Brain microvascular endothelial cell (primary cell): ENCODE results near the gene HOMER3.

Source experiments
- DNase-seq: peaks from one replicate; pipeline ENCODE4 v3.0.0-alpha.2; 2020
- H3K27ac ChIP-seq: fragments of 250-450 bp; sonication (Bioruptor Pico); 2 replicates; pipeline ENCODE4 v1.5.1; 2020; ENCODE audit warnings: mild to moderate bottlenecking, moderate library complexity
- H3K27me3 ChIP-seq: fragments of 250-450 bp; sonication (Bioruptor Pico); replicated peaks from 2 replicates; pipeline ENCODE4 v1.5.1; 2020; ENCODE audit warnings: mild to moderate bottlenecking
- H3K36me3 ChIP-seq: fragments of 250-450 bp; sonication (Bioruptor Pico); replicated peaks from 2 replicates; pipeline ENCODE4 v1.5.1; 2020; ENCODE audit warnings: mild to moderate bottlenecking
- H3K4me3 ChIP-seq: 2 replicates; pipeline ENCODE4 v1.5.1; 2011; ENCODE audit warnings: low read depth, mild to moderate bottlenecking, control low read depth, low read length, moderate library complexity
- CTCF ChIP-seq: IDR thresholded peaks from 2 replicates; pipeline ENCODE4 v1.5.1; 2011; ENCODE audit warnings: low read depth, mild to moderate bottlenecking, moderate library complexity, low read length, control low read depth, inconsistent platforms; ENCODE audit errors: missing control alignments
- in situ Hi-C: cut with HindIII; loops from 2 replicates; pipeline ENCODE4 v1.10.0; 2017; ENCODE audit warnings: low sequenced_read_pairs, low pct_ligation_motif_present

The HOMER3 gene

DNA sequence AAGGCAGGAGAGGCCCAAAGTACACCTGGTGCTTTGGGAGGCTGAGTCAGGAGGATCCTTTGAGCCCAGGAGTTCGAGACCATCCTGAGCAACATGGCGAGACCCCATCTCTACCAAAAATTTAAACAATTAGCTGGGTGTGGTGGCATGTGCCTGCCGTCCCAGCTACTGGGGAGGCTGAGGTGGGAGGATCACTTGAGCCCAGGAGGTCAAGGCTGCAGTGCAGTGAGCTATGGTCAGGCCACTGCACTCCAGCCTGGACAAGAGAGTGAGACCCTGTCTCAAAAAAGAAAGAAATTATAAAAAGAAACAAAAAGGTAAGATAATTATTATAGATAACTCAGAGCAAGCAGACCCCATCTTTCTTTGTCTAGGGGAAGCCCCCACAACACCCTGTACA, 1.9 kb downstream of the HOMER3 start:
- no peak overlapping the region for H3K4me3 ChIP-seq
- DNase-seq: no peak
- in situ Hi-C loops: no loop called here

DNA sequence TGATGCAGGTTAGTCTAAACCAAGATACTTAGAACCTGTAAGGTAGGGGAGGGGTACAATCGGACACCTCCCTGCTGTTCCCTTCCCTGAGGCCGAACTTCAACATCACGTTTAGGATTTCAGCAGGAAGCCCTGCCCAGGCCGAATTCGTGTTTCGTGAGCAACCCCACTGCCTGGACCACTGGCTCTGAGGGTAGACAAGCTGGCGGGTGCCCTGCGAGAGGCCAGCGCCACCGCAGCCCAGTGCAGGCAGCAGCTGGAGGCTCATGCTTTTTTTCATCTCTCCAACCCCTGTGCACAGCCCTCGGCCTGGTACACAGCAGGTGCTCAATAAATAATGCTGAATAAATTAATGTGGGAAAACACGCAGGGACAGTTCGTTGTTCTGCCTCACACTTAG, 7.7 kb downstream of the HOMER3 start:
- Histone ChIP-seq H3K27ac (no peak overlapping the region), H3K4me3 (no peak overlapping the region), H3K27me3 (no peaks in the 10 kb centered on the region), H3K36me3 (peaks cover 57% of the 10 kb centered on the region)
- in situ Hi-C loops: no loop called here
- DNase-seq: no peak
- TF ChIP-seq CTCF: no peak

More for the DNA sequence above, 1.9 kb downstream of the HOMER3 start:
- no peak for TF ChIP-seq CTCF
- no peaks in the 10 kb centered on the region for H3K27me3 ChIP-seq
- H3K36me3 ChIP-seq: peaks cover 10% of the 10 kb centered on the region
- H3K27ac ChIP-seq: no peak overlapping the region

- in situ Hi-C loops: no loop called here
- TF ChIP-seq CTCF: no peak
- peak overlapping the region; percentile 17 for H3K4me3 ChIP-seq
- no peak overlapping the region for H3K27ac ChIP-seq
- peaks cover 66% of the 10 kb centered on the region for H3K36me3 ChIP-seq
- H3K27me3 ChIP-seq: no peaks in the 10 kb centered on the region
- DNase-seq: no peak
Observed at GRCh38 chr19:18932216-18932841, 8.7 kb downstream of the HOMER3 start.

- H3K4me3 ChIP-seq: no peak overlapping the region
- no peak for TF ChIP-seq CTCF
- in situ Hi-C loops: no loop called here
- H3K27me3 ChIP-seq: no peaks in the 10 kb centered on the region
- peaks cover 67% of the 10 kb centered on the region for H3K36me3 ChIP-seq
- H3K27ac ChIP-seq: no peak overlapping the region
- no peak for DNase-seq
Observed at GRCh38 chr19:18931316-18932162, 9.5 kb downstream of the HOMER3 start.

GRCh38 chr19:18929311-18929710, 11.7 kb downstream of the HOMER3 start:
- no peaks in the 10 kb centered on the region for H3K27me3 ChIP-seq
- in situ Hi-C loops: no loop called here
- H3K4me3 ChIP-seq: no peak overlapping the region
- no peak overlapping the region for H3K27ac ChIP-seq
- no peak for DNase-seq
- TF ChIP-seq CTCF: no peak
- H3K36me3 ChIP-seq: peaks cover 75% of the 10 kb centered on the region
